PFSK-1 (cell line): ENCODE measurements around the gene FGD6.

Experiments
- FOXP2 ChIP-seq: optimal IDR thresholded peaks from 2 replicates; pipeline ENCODE3; 2011; ENCODE audit warnings: borderline replicate concordance, control low read depth, inconsistent platforms; ENCODE audit not compliant: insufficient read depth; ENCODE audit errors: extremely low read length, extremely low read depth
- POLR2AphosphoS5 ChIP-seq: IDR thresholded peaks from 2 replicates; pipeline ENCODE4 v1.6.1; 2012; ENCODE audit warnings: low read depth, mild to moderate bottlenecking, control low read depth, low read length, moderate library complexity
- SIN3A ChIP-seq: IDR thresholded peaks from 2 replicates; pipeline ENCODE4 v1.6.1; 2012; ENCODE audit warnings: mild to moderate bottlenecking, low read length, moderate library complexity, borderline replicate concordance; ENCODE audit not compliant: insufficient read depth
- TAF1 ChIP-seq: IDR thresholded peaks from 2 replicates; pipeline ENCODE4 v1.6.1; 2012; ENCODE audit warnings: low read length, control low read depth, borderline replicate concordance; ENCODE audit not compliant: insufficient read depth
- TF ChIP-seq, protein P1 (sequence below), 2 experiments: IDR thresholded peaks; 2 replicates each; pipeline versions ENCODE4 v1.6.1 to v1.8.0; 2011 to 2012; ENCODE audit warnings: low read depth in 2 of 2, low read length in 2 of 2, control low read depth in 1 of 2, inconsistent platforms in 1 of 2, mild to moderate bottlenecking in 1 of 2, moderate library complexity in 1 of 2; ENCODE audit not compliant: insufficient read depth in 1 of 2

DNA sequence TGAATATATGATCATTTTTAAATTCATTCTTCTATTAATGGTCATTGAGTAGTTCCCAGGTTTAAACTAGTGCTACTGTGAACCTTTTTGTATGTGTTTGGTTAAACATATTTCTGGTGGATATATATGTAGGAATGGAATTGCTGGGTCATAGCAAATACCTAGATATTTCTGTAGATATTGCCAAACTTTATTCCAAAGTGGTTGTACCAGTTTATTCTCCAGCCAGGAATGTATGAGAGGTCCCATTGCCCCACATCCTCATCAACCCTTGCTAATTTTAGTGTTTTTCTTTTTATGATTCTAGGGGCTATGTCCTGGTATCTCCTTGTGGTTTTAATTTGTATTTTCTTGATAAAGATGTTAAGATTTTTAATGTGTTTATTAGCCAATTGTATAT lies 3.5 kb upstream of the FGD6 start:
- TF ChIP-seq TAF1 (no peak), POLR2AphosphoS5 (no peak), SIN3A (no peak), FOXP2 (no peak)
- TF ChIP-seq, protein P1, sequence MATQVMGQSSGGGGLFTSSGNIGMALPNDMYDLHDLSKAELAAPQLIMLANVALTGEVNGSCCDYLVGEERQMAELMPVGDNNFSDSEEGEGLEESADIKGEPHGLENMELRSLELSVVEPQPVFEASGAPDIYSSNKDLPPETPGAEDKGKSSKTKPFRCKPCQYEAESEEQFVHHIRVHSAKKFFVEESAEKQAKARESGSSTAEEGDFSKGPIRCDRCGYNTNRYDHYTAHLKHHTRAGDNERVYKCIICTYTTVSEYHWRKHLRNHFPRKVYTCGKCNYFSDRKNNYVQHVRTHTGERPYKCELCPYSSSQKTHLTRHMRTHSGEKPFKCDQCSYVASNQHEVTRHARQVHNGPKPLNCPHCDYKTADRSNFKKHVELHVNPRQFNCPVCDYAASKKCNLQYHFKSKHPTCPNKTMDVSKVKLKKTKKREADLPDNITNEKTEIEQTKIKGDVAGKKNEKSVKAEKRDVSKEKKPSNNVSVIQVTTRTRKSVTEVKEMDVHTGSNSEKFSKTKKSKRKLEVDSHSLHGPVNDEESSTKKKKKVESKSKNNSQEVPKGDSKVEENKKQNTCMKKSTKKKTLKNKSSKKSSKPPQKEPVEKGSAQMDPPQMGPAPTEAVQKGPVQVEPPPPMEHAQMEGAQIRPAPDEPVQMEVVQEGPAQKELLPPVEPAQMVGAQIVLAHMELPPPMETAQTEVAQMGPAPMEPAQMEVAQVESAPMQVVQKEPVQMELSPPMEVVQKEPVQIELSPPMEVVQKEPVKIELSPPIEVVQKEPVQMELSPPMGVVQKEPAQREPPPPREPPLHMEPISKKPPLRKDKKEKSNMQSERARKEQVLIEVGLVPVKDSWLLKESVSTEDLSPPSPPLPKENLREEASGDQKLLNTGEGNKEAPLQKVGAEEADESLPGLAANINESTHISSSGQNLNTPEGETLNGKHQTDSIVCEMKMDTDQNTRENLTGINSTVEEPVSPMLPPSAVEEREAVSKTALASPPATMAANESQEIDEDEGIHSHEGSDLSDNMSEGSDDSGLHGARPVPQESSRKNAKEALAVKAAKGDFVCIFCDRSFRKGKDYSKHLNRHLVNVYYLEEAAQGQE (IDR thresholded peaks at IDR 0.05; ENCODE audit: insufficient read depth in 1 of 2, low read depth in 2 of 2, low read length in 2 of 2) = no peak
